ENCODE results near the gene CKAP5.
"Not testable (repeated sequence)": the region's sequence is repeated elsewhere in the genome, so short reads cannot be mapped to it uniquely, and the experiment has no call there.

CKAP5 gene

GRCh38 chr11:46850829-46851380, 4.8 kb upstream of the CKAP5 start:
- no peak for DNase-seq

GRCh38 chr11:46849631-46850030, 3.6 kb upstream of the CKAP5 start:
- no peak for DNase-seq

DNA sequence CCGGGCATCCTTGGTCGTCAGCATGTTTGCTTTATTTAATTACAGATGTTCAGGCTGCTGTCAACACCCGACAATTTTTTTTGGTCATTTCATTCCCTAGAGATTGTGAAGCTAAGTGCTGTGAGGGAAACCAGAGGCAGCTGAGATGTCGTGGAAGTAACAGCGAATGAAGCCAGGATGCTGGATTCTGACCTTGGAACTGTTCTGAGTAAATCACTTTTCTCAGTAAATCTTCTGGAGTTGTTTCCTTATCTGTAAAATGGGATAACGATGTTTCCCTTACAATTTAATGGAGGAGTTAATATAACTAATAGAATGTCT, 390 bp upstream of the CKAP5 start:
- no peak for DNase-seq

DNA sequence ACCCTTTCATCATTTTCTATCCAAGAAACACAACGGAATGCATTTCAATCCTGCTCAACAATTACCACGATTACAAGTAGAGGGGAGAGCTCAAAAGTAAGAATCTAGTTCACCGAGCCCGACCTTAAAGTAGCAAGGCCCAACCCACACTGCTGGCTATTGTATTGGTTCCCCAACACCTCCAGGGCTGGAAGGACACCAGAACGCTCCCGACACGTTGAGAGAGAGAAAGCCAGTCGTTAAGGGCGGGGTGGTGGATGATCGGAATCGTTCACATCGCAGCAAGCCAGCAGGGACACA, 690 bp downstream of the CKAP5 start:
- DNase-seq, result no peak

DNA sequence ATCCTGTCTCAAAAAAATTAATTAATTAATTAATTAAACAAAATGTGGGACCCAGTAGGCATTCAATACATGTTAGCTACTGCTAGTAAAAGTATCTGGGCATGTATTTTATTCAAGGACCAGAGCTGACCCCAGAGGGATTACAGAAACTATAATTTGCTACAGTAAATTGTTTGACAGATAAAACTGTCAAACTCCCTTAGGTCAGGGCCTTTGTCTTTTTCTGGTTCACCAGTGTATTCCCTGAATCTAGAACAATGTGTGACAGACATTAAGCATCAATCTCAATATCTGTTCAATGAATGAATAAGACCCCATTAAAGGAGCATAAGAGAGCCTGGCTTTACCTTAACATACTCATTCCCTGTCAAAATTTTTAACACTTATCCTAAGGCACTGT, 6.0 kb downstream of the CKAP5 start:
- no peak for DNase-seq

DNA sequence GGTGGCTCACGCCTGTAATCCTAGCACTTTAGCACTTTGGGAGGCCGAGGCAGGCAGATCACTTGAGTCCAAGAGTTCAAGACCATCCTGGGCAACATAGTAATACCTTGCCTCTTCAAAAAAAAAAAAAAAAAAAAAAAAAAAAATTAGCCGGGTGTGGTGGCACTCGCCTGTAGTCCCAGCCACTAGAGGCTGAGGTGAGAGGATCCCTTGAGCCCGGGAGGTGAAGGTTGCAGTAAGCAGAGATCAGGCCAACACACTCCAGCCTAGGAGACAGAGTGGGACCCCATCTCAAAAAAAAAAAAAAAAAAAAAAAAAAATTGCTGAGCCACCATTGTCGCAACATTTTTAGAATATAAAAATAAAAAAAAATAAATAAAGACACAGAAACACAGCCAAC, 7.6 kb downstream of the CKAP5 start:
- no peak for DNase-seq

GRCh38 chr11:46837860-46838259, 8.2 kb downstream of the CKAP5 start:
- no peak for DNase-seq

DNA sequence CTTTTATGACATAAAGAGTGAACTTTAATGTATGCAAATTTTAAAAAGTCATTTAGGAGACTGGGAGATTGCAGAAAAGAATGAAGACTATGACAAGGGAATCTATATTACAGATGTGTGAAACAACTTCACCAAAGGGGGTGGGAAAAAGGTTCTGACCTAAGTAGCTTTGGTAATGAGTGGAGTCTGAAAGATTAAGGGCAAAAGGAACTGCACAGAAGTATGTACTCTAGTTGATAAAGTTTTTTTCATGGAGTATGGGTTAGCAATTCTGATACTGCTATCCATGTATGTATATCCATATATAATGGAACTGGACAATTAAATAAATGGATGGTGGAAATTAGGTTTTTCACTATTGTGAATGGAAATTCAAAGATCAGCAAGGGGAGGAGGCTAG, 9.2 kb downstream of the CKAP5 start:
- DNase-seq, result no peak

GRCh38 chr11:46836431-46836830, 9.6 kb downstream of the CKAP5 start:
- no peak for DNase-seq

DNA sequence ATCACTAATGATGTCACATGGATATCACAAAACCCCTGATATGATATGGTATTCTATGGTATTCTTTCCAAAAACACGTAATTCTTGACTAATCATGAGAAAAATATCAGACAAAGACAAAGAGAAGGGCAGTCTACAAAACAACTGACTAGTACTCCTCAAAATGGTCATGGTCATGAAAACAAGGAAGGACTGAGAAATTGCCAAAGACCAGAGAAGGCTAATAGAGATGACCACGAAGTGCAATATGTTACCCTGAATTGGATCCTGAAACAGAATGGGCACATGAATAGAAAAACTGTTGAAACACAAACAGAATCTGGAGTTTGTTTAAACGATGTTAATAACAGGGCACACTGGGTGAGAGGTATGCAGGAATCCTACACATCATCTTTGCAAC, 10.2 kb downstream of the CKAP5 start:
- DNase-seq, result peak; percentile 38 to 53

GRCh38 chr11:46834821-46835220, 11.3 kb downstream of the CKAP5 start:
- no peak for DNase-seq

DNA sequence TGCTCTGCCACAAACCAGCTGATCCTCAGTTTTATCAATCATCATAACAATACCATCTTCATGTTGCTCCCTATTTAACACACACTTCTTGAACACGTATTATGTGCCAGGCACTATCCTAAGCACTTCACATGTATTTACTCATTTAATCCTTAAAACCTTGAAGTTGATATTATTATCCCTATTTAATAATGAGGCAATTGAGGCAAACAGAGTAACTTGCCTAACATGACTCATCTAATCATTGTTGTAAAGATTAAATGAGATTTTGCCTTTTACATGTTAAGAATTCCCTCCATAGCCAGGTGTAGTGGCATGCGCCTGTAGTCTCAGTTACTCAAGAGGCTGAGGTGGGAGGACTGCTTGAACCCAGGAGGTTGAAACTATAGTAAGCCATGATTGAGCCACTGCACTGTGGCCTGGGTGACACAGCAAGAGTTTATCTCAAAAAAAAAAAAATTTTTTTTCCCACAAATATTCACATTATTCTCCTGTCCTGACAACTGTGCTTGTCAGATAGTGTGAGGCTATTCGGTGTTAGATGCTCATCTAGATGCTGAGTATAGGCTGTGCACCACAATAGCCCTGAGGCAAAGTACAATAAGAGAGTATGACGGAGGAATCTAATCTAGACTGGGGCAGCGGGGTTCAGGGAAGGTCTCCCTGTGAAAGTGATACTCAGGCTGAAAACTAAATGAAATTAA, 13.4 kb downstream of the CKAP5 start:
- no peak for DNase-seq

DNA sequence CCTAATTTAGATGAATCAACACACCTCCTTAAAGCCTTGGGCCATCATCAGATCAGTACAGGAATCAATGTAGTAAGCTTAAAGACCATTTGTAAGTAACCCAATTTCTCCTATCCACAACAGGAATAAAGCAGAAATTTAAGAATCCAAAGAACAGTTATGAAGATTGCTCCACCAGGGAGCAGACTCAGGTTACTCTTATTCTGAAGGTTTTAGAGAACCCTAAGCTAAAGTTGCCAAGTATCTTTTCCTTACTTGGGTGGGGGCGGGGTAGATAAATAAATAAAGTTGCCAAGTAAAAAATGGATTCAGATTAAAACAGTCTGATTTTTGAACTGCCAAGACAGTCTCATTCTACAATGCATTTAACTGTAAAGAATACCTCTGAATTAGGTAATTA, 18.1 kb downstream of the CKAP5 start:
- DNase-seq, result no peak

DNA sequence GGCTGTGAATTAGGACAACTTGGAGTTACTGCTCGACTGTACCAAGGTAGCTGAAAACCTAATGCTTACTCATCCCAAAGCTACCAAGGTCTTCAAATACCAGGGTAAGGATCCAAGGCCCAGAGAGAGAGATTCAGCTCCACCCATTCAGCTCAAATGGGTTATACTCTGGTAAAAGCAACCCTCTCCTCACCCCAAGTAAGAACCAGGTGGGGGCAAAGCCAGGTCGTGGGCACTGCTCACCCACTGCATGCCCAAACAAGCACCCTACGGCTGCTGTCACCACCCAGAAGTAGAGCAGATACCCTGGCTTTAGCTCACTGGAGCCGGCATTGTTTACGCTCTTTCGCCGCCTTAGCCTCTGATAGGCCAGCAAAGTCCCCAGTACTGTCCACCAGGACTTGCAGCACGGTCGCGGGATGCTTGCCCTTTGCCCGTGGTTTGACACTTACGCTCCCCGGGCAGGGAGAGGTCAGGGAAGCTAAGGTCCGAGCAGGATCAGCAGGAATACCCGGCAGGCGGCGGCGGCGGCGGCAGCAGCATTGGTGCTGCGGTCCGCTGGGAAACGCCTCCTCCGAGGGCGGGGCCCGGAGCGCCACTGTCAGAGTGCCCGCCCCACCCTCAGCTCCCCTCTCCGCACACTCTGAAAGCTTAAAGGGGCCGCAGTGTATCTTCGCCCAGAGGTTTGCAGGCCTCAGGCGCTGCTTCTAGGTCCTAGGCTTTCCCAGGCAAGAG, 19.6 kb downstream of the CKAP5 start:
- peak; percentile 49 to 63 for DNase-seq

DNA sequence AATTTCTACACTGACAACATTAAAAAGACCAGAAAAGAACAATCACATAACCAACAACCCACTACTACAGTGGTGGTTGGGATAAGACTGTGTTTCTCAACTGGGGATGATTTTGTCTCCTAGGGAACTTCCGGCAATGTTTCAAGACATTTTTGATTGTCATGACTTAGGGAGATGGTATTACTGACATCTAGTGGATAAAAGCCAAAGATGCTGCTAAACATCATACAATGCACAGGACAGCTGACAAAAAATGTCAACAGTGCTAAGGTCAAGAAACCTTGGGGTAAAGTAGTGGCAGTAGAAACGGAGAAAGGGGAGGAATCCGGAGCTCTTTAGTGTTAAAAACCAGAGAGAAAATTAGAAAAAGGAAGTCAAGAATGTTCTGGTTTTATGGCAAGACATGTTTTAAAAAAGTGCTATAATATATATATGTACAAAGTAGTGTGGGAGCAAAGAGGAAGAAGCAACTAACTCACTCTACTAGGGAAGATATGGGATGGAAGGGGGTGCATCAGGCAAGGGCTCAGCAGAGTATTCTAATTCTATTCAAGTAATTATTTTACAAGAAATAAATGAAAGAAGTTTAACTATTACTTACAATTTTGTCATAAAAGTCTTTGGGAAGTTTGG, 37.2 kb downstream of the CKAP5 start:
- peak; percentile 39 to 53 for DNase-seq

GRCh38 chr11:46801694-46802470, 44.2 kb downstream of the CKAP5 start:
- DNase-seq, result no peak

DNA sequence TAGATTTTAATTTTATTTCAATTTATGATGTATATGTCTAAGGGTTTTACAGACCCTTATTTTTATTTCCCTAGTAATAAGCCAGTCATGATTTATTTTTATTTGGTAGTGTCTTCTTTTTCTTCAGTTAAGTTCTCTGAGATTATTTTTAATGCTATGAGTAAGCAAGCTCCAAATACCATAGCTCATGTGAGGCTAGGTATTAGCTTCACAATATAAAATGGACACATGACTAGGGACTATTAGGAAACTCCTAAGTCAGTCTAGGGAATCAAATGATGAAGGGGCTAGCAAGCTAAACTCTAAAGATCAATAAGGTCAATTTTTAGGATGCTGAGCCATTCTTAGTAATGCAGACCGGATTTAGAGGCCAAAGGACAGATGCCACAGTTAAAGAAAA, 45.9 kb downstream of the CKAP5 start:
- DNase-seq, result no peak

DNA sequence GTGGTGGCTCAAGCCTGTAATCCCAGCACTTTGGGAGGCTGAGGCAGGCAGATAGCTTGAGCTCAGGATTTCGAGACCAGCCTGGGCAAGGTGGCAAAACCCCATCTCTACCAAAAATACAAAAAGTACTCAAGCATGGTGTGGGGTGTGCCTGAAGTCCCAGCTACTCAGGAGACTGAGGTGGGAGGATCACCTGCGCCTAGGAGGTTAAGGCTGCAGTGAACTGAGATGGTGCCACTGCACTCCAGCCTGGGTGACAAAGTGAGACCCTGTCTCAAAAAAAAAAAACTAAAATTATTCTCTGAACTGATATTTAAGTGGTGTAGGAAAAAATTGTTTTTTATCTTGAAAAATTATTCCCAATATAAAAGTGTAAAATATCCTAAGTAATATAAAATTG, 46.4 kb downstream of the CKAP5 start:
- DNase-seq, result not testable (repeated sequence)

- DNase-seq, result no peak
These were observed 67.7 kb downstream of the CKAP5 start for GRCh38 chr11:46778416-46778815.

GRCh38 chr11:46776878-46777277, 69.2 kb downstream of the CKAP5 start:
- no peak for DNase-seq

DNA sequence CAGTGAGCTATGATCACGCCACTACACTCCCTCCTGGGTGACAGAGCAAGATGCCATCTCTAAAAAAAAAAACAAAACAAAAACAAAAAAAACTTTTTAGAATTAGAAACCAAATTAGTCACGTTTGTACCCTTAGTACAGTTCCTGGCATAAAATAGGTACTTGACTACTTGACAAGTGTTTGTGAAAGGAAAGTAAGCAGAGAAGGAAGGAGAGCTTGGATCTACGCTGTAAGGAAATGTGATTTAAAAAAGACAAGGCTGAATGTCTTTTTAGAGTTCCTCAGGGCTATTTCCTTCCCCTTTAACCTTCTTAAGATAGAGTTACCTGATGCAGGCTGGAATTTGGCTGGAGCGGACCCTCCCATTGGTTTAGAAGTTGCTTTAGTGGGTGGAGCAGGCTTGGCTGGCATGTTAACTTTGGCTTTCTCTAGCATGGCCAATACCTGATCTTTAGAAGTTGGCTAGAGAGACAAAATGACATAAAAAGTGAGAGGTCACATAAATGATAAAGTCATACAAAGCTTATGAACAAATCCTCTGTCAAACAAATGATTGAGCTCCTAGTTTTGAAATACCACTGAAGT, 76.4 kb downstream of the CKAP5 start:
- no peak for DNase-seq

DNA sequence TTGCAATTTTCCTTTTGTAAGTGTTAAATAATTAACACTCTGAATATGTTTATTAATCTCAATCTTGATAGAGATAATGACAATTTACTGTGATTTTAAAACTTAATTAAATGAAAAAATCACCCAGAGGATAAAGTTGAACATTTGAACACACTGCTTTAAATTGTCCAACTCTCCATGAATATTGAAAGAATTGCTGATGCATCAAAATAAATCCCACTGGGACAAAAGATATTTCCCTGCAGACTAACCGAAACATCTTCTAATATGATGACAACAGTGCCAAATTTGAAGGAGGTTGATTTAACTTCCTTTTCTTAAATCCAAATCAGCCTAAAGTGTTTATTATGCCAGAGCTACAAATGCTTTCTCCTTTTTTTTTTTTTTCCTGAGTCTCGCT, 79.4 kb downstream of the CKAP5 start:
- no peak for DNase-seq

- no peak for DNase-seq
These were observed 83.8 kb downstream of the CKAP5 start for GRCh38 chr11:46762248-46762647.
